Measurements from ENCODE around the gene KLHL30.
A peak's percentile ranks its signal among the peaks of the same experiment; 100 is the strongest.

KLHL30 gene

GRCh38 chr2:238138331-238139195, at the start of gene KLHL30:
Gene KLHL30, plus strand, starts transcription at chr2:238138668. Its CDS starts 2,087 bp downstream, at chr2:238140755.
- DNase-seq = peak; percentile 69

- no peak for DNase-seq
Measured at GRCh38 chr2:238090887-238091286, 47.6 kb upstream of the KLHL30 start.

GRCh38 chr2:238091436-238092060, 46.9 kb upstream of the KLHL30 start:
- no peak for DNase-seq

- DNase-seq = no peak
Measured at GRCh38 chr2:238092486-238093035, 45.9 kb upstream of the KLHL30 start.

GRCh38 chr2:238093181-238094140, 45.0 kb upstream of the KLHL30 start:
- no peak for DNase-seq

GRCh38 chr2:238094438-238095022, 43.9 kb upstream of the KLHL30 start:
- DNase-seq = no peak

GRCh38 chr2:238095143-238095542, 43.3 kb upstream of the KLHL30 start:
- DNase-seq = no peak

- DNase-seq = no peak
Measured at GRCh38 chr2:238096311-238097011, 42.0 kb upstream of the KLHL30 start.

GRCh38 chr2:238097201-238097987, 41.1 kb upstream of the KLHL30 start:
- no peak for DNase-seq

- DNase-seq = no peak
Measured at GRCh38 chr2:238097988-238098871, 40.2 kb upstream of the KLHL30 start.

GRCh38 chr2:238098901-238099713, 39.4 kb upstream of the KLHL30 start:
- DNase-seq = no peak

- DNase-seq = no peak
Measured at GRCh38 chr2:238099714-238100048, 38.8 kb upstream of the KLHL30 start.

- DNase-seq = no peak
Measured at GRCh38 chr2:238100049-238100820, 38.2 kb upstream of the KLHL30 start, which contains the start of gene ESPNL. Gene ESPNL, plus strand, starts transcription at chr2:238100340. Its CDS starts 80 bp downstream, at chr2:238100420.

- DNase-seq = no peak
Measured at GRCh38 chr2:238100821-238101771, 37.4 kb upstream of the KLHL30 start.

GRCh38 chr2:238101891-238102841, 36.3 kb upstream of the KLHL30 start:
- no peak for DNase-seq

- no peak for DNase-seq
Measured at GRCh38 chr2:238102865-238103264, 35.6 kb upstream of the KLHL30 start.
